MM.1S (cell line): ENCODE measurements around the gene PTPRO.

Experiments
- DNase-seq: peaks from one replicate; pipeline ENCODE4 v3.0.0-alpha.2; 2015
- H2AFZ ChIP-seq: fragments of 300-600 bp; sonication (generic); 2 replicates; pipeline ENCODE4 v1.6.0; 2016; ENCODE audit warnings: antibody characterized with exemption, low read length
- H3F3A ChIP-seq: fragments of 300-600 bp; sonication (generic); 2 replicates; pipeline ENCODE4 v1.6.1; 2016; ENCODE audit warnings: mild to moderate bottlenecking, antibody characterized with exemption, low read length, moderate library complexity, mixed read lengths; ENCODE audit not compliant: insufficient read depth
- H3K27ac ChIP-seq: fragments of 300-600 bp; sonication (generic); 2 replicates; pipeline ENCODE4 v1.5.1; 2016; ENCODE audit warnings: mild to moderate bottlenecking, low read length
- H3K27me3 ChIP-seq: fragments of 300-600 bp; sonication (generic); replicated peaks from 2 replicates; pipeline ENCODE4 v1.6.0; 2016; ENCODE audit warnings: low read length; ENCODE audit not compliant: insufficient read depth
- H3K36me3 ChIP-seq: fragments of 300-600 bp; sonication (generic); replicated peaks from 2 replicates; pipeline ENCODE4 v1.6.1; 2016; ENCODE audit warnings: mild to moderate bottlenecking, low read length, mixed read lengths; ENCODE audit not compliant: insufficient read depth
- H3K4me1 ChIP-seq: fragments of 300-600 bp; sonication (generic); 2 replicates; pipeline ENCODE4 v1.6.1; 2016; ENCODE audit warnings: low read length, mixed read lengths
- H3K4me2 ChIP-seq: fragments of 300-600 bp; sonication (generic); 2 replicates; pipeline ENCODE4 v1.6.0; 2016; ENCODE audit warnings: low read depth, low read length
- H3K4me3 ChIP-seq: fragments of 300-600 bp; sonication (generic); 2 replicates; pipeline ENCODE4 v1.5.1; 2016; ENCODE audit warnings: low read length, mixed read lengths
- H3K79me2 ChIP-seq: fragments of 300-600 bp; sonication (generic); 2 replicates; pipeline ENCODE4 v1.6.1; 2016; ENCODE audit warnings: mixed run types, low read length, mixed read lengths
- H3K9ac ChIP-seq: fragments of 300-600 bp; sonication (generic); 2 replicates; pipeline ENCODE4 v1.6.1; 2016; ENCODE audit warnings: low read length, mixed read lengths
- H3K9me2 ChIP-seq: fragments of 300-600 bp; sonication (generic); replicated peaks from 2 replicates; pipeline ENCODE4 v1.6.1; 2016; ENCODE audit warnings: mild to moderate bottlenecking, low read length, mixed read lengths; ENCODE audit not compliant: insufficient read depth
- H3K9me3 ChIP-seq: fragments of 300-600 bp; sonication (generic); replicated peaks from 2 replicates; pipeline ENCODE4 v1.6.1; 2016; ENCODE audit warnings: mild to moderate bottlenecking, low read length, mixed read lengths; ENCODE audit not compliant: insufficient read depth
- H4K20me1 ChIP-seq: fragments of 300-600 bp; sonication (generic); 2 replicates; pipeline ENCODE4 v1.6.1; 2016; ENCODE audit warnings: mild to moderate bottlenecking, low read length, moderate library complexity, mixed read lengths; ENCODE audit not compliant: insufficient read depth
- EZH2 ChIP-seq: fragments of 300-600 bp; sonication (generic); optimal IDR thresholded peaks from 2 replicates; pipeline ENCODE3; 2017; ENCODE audit warnings: low read depth, mild to moderate bottlenecking, antibody characterized with exemption, low read length, mixed read lengths
- EZH2phosphoT487 ChIP-seq: fragments of 300-600 bp; sonication (generic); IDR thresholded peaks from 2 replicates; pipeline ENCODE4 v1.6.1; 2018; ENCODE audit warnings: antibody characterized with exemption, low read length
- TF ChIP-seq, protein P1 (sequence below): fragments of 300-600 bp; sonication (generic); IDR thresholded peaks from 2 replicates; pipeline ENCODE4 v1.5.1; 2016; ENCODE audit warnings: antibody characterized with exemption, low read length, mixed read lengths

PTPRO gene

DNA sequence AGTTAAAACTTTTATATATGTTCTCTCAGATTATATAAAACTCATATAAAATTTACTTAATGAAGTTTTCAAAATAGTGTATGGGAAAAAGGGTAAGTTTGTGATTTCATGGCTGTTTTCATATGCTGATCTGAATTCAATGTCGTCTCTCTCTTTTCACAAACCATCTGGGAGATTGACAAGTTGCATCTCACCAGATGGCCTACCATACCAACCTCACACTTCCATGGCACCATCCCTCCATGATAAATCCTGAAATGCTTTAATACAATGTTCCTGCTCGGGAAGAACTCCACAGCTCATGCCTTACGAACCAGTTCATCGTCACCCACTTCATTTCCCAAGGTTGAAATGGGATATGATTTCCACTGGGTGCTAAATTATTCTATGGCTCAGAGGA, 22.3 kb downstream of the PTPRO start:
- Histone ChIP-seq H4K20me1 (no peaks in the 10 kb centered on the region), H3K9me2 (no peaks in the 10 kb centered on the region), H3K79me2 (no peaks in the 10 kb centered on the region), H2AFZ (no peak overlapping the region), H3K36me3 (no peaks in the 10 kb centered on the region), H3K4me3 (no peak overlapping the region), H3K9ac (no peak overlapping the region), H3K27me3 (no peaks in the 10 kb centered on the region), H3K27ac (no peak overlapping the region), H3K4me1 (no peaks in the 10 kb centered on the region), H3F3A (no peaks in the 10 kb centered on the region), H3K4me2 (no peak overlapping the region), H3K9me3 (no peaks in the 10 kb centered on the region)
- no peak for TF ChIP-seq EZH2phosphoT487
- TF ChIP-seq, protein P1, sequence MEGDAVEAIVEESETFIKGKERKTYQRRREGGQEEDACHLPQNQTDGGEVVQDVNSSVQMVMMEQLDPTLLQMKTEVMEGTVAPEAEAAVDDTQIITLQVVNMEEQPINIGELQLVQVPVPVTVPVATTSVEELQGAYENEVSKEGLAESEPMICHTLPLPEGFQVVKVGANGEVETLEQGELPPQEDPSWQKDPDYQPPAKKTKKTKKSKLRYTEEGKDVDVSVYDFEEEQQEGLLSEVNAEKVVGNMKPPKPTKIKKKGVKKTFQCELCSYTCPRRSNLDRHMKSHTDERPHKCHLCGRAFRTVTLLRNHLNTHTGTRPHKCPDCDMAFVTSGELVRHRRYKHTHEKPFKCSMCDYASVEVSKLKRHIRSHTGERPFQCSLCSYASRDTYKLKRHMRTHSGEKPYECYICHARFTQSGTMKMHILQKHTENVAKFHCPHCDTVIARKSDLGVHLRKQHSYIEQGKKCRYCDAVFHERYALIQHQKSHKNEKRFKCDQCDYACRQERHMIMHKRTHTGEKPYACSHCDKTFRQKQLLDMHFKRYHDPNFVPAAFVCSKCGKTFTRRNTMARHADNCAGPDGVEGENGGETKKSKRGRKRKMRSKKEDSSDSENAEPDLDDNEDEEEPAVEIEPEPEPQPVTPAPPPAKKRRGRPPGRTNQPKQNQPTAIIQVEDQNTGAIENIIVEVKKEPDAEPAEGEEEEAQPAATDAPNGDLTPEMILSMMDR, result no peak
- TF ChIP-seq EZH2, result no peak
- no peak for DNase-seq

DNA sequence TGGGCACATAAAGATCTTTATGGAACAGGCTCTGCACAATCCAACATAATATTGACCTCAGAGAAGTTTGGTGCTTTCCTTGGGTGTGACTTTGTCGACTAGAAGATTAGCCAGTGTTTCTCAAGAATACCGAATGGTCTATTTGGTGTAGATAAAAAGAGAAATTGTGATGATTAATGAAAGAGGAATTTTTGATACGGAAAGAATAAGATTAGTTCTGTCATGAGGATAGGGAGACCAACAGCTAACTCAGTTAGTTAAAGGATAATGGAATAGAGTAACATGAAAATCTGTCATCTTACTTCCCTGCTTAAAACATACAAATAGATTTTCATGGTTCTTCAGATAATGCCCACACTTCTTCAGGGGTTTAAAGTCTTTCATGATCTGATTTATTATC, 24.2 kb downstream of the PTPRO start:
- Histone ChIP-seq H3K27me3 (no peaks in the 10 kb centered on the region), H3K4me2 (no peak overlapping the region), H3K4me3 (no peak overlapping the region), H3K9ac (no peak overlapping the region), H3K9me3 (no peaks in the 10 kb centered on the region), H3F3A (no peaks in the 10 kb centered on the region), H3K79me2 (no peaks in the 10 kb centered on the region), H3K27ac (no peak overlapping the region), H2AFZ (no peak overlapping the region), H3K4me1 (no peaks in the 10 kb centered on the region), H3K36me3 (no peaks in the 10 kb centered on the region), H4K20me1 (no peaks in the 10 kb centered on the region), H3K9me2 (no peaks in the 10 kb centered on the region)
- TF ChIP-seq EZH2 (no peak), EZH2phosphoT487 (no peak)
- TF ChIP-seq, protein P1, result no peak
- no peak for DNase-seq

DNA sequence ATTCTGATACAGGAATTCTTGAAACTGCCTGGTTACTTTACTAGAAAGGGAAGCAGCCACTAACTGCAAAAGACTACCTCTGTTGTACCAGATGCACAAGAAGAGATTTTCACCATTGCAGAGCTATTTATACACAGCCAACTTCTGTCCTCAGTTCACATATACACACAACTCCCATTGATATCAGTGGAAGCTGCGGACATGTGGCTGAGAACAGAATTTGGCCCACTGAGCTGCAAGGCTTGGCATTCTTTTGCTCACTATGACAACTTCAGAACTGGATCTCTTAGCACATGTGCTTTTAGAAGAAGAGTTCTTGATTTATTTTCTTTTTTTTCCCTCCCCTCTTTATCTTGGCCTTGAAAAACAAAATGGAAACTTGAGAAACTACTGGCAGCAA, 28.3 kb downstream of the PTPRO start:
- no peak overlapping the region for H3K27ac ChIP-seq
- no peaks in the 10 kb centered on the region for H3K27me3 ChIP-seq
- H3K36me3 ChIP-seq, result no peaks in the 10 kb centered on the region
- no peaks in the 10 kb centered on the region for H3K9me3 ChIP-seq
- no peak overlapping the region for H3K9ac ChIP-seq
- H3K9me2 ChIP-seq, result no peaks in the 10 kb centered on the region
- H4K20me1 ChIP-seq, result no peaks in the 10 kb centered on the region
- no peaks in the 10 kb centered on the region for H3F3A ChIP-seq
- no peaks in the 10 kb centered on the region for H3K4me1 ChIP-seq
- H3K79me2 ChIP-seq, result no peaks in the 10 kb centered on the region
- no peak overlapping the region for H2AFZ ChIP-seq
- H3K4me3 ChIP-seq, result no peak overlapping the region
- H3K4me2 ChIP-seq, result no peak overlapping the region
- no peak for TF ChIP-seq EZH2
- TF ChIP-seq, protein P1, result no peak
- no peak for TF ChIP-seq EZH2phosphoT487
- DNase-seq, result no peak

DNA sequence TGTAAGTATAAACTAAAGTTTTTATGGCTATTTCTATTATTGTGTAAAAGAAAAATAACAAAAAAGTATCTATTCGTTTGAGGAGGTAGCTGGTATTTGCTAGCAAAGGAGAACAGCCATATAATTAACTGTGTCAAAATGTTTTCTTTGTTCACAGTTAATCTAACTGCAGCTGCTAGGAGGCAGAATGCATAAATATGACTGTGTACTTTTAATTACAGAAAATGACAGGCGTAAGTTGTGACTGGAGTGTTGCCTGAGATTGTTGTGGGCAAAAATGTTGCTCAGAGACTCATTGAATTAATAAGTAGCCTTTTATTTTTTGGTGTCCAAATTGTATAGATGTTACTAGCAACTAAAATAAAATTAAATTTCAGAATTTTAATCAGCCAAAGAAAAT, 33.5 kb downstream of the PTPRO start:
- Histone ChIP-seq H3F3A (no peaks in the 10 kb centered on the region), H3K27ac (no peak overlapping the region), H3K9me3 (no peaks in the 10 kb centered on the region), H3K36me3 (no peaks in the 10 kb centered on the region), H3K79me2 (no peaks in the 10 kb centered on the region), H3K27me3 (no peaks in the 10 kb centered on the region), H3K9me2 (no peaks in the 10 kb centered on the region), H3K4me1 (no peaks in the 10 kb centered on the region), H2AFZ (no peak overlapping the region), H3K4me2 (no peak overlapping the region), H3K4me3 (no peak overlapping the region), H3K9ac (no peak overlapping the region), H4K20me1 (no peaks in the 10 kb centered on the region)
- TF ChIP-seq EZH2phosphoT487 (no peak), EZH2 (no peak)
- TF ChIP-seq, protein P1, result no peak
- DNase-seq, result no peak
